Measurements from ENCODE around the gene ASCC3. TPM values are rescaled to one million over a fixed set of nuclear protein-coding genes. Genes with fewer than 3 reads are reported as not detected.

Gene ASCC3
- total and polyA plus RNA-seq, 2 donors (not counting 1 experiment from before 2014, with no cell fraction given): 9.0 to 42.3 TPM

- CTCF ChIA-PET: no interaction called here
- no peak overlapping the region for H3K9ac ChIP-seq (ENCODE audit: low read length)
- ATAC-seq (ENCODE audit: low read depth): no peak
- no peak overlapping the region for H3K27ac Mint-ChIP-seq
- peaks cover 14% of the 10 kb centered on the region for H3K4me1 Mint-ChIP-seq
- no peaks in the 10 kb centered on the region for H3K9me3 ChIP-seq (ENCODE audit: control extremely low read depth in 1 of 3, control insufficient read depth in 2 of 3, insufficient read depth in 1 of 3, low read length in 2 of 3)
- no peak overlapping the region for H3K4me2 ChIP-seq (replicated peaks; ENCODE audit: low read depth, low read length, poor library complexity, severe bottlenecking)
- no peak for DNase-seq
- TF ChIP-seq EZH2 (IDR thresholded peaks at IDR 0.05; ENCODE audit: borderline replicate concordance, insufficient read depth, low read depth, low read length, poor library complexity, severe bottlenecking) (no peak), CTCF (IDR thresholded peaks at IDR 0.05) (no peak)
- no peak overlapping the region for H3K27ac ChIP-seq (ENCODE audit: low read length in 2 of 2)
- H3K4me3 Mint-ChIP-seq: no peak overlapping the region
- intact Hi-C loops (cut with micrococcal nuclease): no loop called here
- H3K4me3 ChIP-seq (ENCODE audit: control extremely low read depth in 1 of 5, extremely low read depth in 1 of 5, insufficient read depth in 1 of 5, low read depth in 2 of 5, low read length in 4 of 5): no peak overlapping the region
- H3K9me3 Mint-ChIP-seq (ENCODE audit: insufficient read depth): no peaks in the 10 kb centered on the region
- no CpG with 5 or more reads among the region's 1 CpG for WGBS (ENCODE audit: insufficient coverage)
- no peaks in the 10 kb centered on the region for H3K27me3 ChIP-seq (replicated peaks in 1 of 4; ENCODE audit: control extremely low read depth in 1 of 4, control insufficient read depth in 3 of 4, insufficient read depth in 4 of 4, low read length in 3 of 4)
- H3K79me2 ChIP-seq (ENCODE audit: control insufficient read depth, insufficient read depth, low read length): peaks cover 4% of the 10 kb centered on the region
- no peak overlapping the region for H2AFZ ChIP-seq (ENCODE audit: insufficient read depth, low read depth, low read length, poor library complexity, severe bottlenecking)
- no peaks in the 10 kb centered on the region for H3K4me1 ChIP-seq (ENCODE audit: control insufficient read depth in 2 of 2, insufficient read depth in 2 of 2, low read length in 2 of 2)
- peaks cover 7% of the 10 kb centered on the region for H4K20me1 ChIP-seq (ENCODE audit: control insufficient read depth, insufficient read depth, low read length, poor library complexity, severe bottlenecking)
- POLR2A ChIA-PET: no interaction called here
- no peaks in the 10 kb centered on the region for H3K27me3 Mint-ChIP-seq
- peaks cover 0 to 12% of the 10 kb centered on the region in 2 experiments for H3K36me3 ChIP-seq (replicated peaks in 1 of 2; ENCODE audit: control extremely low read depth in 1 of 2, control insufficient read depth in 1 of 2, extremely low read depth in 1 of 2, insufficient read depth in 2 of 2, low read length in 1 of 2)
Measured at GRCh38 chr6:100845676-100846075, 35.5 kb downstream of the ASCC3 start.

- Mint-ChIP-seq H3K4me3 (no peak overlapping the region), H3K27me3 (no peaks in the 10 kb centered on the region), H3K9me3 (ENCODE audit: insufficient read depth) (peaks cover 5% of the 10 kb centered on the region), H3K27ac (no peak overlapping the region), H3K4me1 (peaks cover 7% of the 10 kb centered on the region)
- no peak overlapping the region for H3K4me2 ChIP-seq (replicated peaks; ENCODE audit: low read depth, low read length, poor library complexity, severe bottlenecking)
- H3K79me2 ChIP-seq (ENCODE audit: control insufficient read depth, insufficient read depth, low read length): peaks cover 4% of the 10 kb centered on the region
- WGBS (ENCODE audit: insufficient coverage): no CpG with 5 or more reads among the region's 1 CpG
- H3K9ac ChIP-seq (ENCODE audit: low read length): no peak overlapping the region
- no peak overlapping the region for H3K4me3 ChIP-seq (ENCODE audit: control extremely low read depth in 1 of 5, extremely low read depth in 1 of 5, insufficient read depth in 1 of 5, low read depth in 2 of 5, low read length in 4 of 5)
- intact Hi-C loops (cut with micrococcal nuclease): no loop called here
- no peak overlapping the region for H2AFZ ChIP-seq (ENCODE audit: insufficient read depth, low read depth, low read length, poor library complexity, severe bottlenecking)
- no peak for ATAC-seq (ENCODE audit: low read depth)
- no peaks in the 10 kb centered on the region for H4K20me1 ChIP-seq (ENCODE audit: control insufficient read depth, insufficient read depth, low read length, poor library complexity, severe bottlenecking)
- no peaks in the 10 kb centered on the region for H3K27me3 ChIP-seq (replicated peaks in 1 of 4; ENCODE audit: control extremely low read depth in 1 of 4, control insufficient read depth in 3 of 4, insufficient read depth in 4 of 4, low read length in 3 of 4)
- ChIA-PET CTCF (no interaction called here), POLR2A (interaction anchor here (0.6 kb wide), 1 partner anchor 45 kb away, joined by 4 read pairs; no protein-coding TSS in a partner anchor)
- no peaks in the 10 kb centered on the region for H3K36me3 ChIP-seq (replicated peaks in 1 of 2; ENCODE audit: control extremely low read depth in 1 of 2, control insufficient read depth in 1 of 2, extremely low read depth in 1 of 2, insufficient read depth in 2 of 2, low read length in 1 of 2)
- no peaks in the 10 kb centered on the region for H3K9me3 ChIP-seq (ENCODE audit: control extremely low read depth in 1 of 3, control insufficient read depth in 2 of 3, insufficient read depth in 1 of 3, low read length in 2 of 3)
- TF ChIP-seq CTCF (IDR thresholded peaks at IDR 0.05) (no peak), EZH2 (IDR thresholded peaks at IDR 0.05; ENCODE audit: borderline replicate concordance, insufficient read depth, low read depth, low read length, poor library complexity, severe bottlenecking) (no peak)
- no peak overlapping the region for H3K27ac ChIP-seq (ENCODE audit: low read length in 2 of 2)
- no peaks in the 10 kb centered on the region for H3K4me1 ChIP-seq (ENCODE audit: control insufficient read depth in 2 of 2, insufficient read depth in 2 of 2, low read length in 2 of 2)
- DNase-seq: no peak
Measured at GRCh38 chr6:100839419-100839818, 41.7 kb downstream of the ASCC3 start.
